Retina (tissue), 1 donor: Measurements from ENCODE around the gene FAM53A.
"Not testable (repeated sequence)": the region's sequence is repeated elsewhere in the genome, so short reads cannot be mapped to it uniquely, and the experiment has no call there.

Experiments used
- DNase-seq: peaks from one replicate; pipeline ENCODE4 v3.0.0-alpha.2; 2016

The FAM53A gene

GRCh38 chr4:1658146-1658545 lies 26.0 kb downstream of the FAM53A start:
- no peak for DNase-seq

- no peak for DNase-seq
Measured at GRCh38 chr4:1656986-1657385, 27.1 kb downstream of the FAM53A start.

GRCh38 chr4:1656132-1656531 lies 28.0 kb downstream of the FAM53A start:
- no peak for DNase-seq

DNA sequence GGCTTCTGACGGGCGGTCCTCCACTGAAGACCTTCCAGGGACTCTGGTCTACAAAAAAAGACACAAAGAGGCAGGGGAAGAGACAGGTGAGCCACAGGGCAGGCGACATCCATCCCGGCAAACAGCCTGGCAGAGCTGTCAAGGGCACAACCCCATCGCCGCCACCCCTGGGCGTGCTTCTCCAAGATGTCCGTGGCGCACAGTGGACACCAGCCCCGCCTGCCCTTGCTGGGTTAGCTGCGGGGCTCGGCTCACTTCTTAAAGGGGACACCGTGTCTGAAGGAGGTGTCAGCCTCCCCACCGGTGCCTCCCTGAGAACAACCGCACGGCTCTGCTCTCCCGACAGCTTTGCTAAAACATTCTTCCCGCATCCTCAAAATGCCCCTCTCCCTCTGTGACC lies 28.4 kb downstream of the FAM53A start:
- DNase-seq: no peak

DNA sequence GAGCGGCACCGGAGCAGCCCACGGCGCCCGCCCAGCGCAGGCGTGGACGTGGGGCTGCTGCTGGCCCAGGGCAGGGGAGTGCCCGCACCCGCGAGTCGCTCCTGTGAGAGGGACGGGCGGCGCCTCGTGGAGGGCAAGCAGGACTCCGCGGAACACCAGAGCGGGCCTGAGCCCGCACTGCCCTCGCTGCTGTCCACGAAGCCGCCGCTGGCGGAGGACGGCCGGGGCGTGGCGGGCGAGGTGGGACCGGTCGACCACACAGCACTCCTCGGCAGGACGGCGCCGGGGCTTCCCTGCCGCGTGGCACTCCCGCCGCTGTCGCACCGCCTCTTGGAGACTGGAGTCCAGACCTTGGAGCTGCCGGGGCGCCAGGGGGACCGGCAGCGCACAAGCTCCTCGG lies 29.0 kb downstream of the FAM53A start:
- DNase-seq: no peak

DNA sequence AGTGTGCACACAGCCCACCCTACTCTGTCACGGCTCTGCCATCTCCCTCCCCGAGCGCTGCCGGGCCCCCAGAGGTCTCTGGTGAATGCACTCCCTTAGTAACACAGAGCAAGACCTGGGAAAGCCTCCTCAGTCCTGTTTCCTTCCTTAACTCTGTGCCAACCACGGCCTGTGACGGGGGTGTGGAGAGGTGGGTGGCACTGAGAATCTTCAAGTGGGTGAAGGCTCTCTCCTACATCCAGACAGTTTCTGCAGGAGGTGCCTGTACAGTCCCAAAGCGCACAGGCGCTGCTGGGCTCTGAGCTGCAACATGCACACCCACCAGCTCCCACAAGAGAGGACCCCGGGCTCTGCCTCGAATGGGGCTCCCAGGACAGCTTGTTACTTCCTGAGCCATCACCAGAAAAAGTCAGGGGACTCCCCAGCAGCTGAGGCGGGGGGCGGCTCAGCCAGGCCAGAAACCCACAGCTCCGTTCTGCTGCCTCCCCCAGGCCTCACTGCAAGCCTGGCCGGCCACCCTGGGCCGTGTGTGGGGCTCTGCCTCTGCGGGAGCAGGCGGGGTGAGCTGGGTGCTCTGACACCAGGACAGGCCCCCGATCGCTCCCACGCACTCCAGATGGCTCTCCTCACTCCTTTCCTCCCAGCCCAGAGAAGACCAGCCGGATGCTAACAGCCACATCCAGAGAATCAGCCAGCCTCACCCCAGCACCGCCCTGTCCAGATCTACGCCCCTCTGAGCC lies 29.7 kb downstream of the FAM53A start:
- DNase-seq: no peak

DNA sequence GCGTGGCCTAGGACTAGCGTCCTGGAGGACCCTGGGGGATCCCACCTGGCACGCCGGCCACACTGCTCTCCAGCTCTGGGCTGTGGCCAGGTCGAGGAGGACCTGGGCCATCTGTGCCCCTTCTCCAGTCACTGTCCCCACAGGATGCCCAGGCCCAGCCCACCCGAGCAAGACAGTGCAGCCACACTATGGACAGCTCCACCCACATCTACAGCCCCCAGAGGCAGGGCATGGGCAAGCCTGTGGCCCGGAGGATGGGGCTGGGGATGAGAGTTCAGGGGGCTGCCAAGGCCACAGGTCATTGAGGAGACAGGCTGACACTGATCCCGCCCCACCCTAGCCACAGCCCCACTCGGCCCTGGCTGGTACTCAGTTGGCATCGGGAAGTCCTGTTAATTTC lies 30.3 kb downstream of the FAM53A start:
- no peak for DNase-seq

- no peak for DNase-seq
Measured at GRCh38 chr4:1652088-1652487, 32.0 kb downstream of the FAM53A start.

GRCh38 chr4:1651609-1652008 lies 32.5 kb downstream of the FAM53A start:
- DNase-seq: no peak

GRCh38 chr4:1648962-1649361 lies 35.2 kb downstream of the FAM53A start:
- no peak for DNase-seq

DNA sequence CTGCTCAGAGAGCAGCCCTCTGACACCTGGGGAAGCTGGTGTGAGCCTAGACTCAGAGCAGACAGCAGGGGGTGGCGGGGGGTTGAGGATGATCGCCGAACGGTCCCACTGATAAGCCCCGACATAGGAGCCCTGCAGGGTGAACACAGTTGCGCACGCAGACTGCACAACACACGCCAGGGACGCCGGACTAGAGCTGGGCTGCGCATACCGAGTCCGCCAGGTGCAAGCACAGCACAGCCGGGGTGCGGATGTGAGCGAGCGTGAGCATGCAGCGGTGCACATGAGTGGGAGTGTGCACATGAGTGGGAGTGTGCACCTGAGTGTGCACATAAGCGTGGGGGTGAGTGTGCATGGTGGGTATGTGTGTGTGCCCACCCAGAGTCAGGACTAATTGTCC lies 36.7 kb downstream of the FAM53A start:
- no peak for DNase-seq

DNA sequence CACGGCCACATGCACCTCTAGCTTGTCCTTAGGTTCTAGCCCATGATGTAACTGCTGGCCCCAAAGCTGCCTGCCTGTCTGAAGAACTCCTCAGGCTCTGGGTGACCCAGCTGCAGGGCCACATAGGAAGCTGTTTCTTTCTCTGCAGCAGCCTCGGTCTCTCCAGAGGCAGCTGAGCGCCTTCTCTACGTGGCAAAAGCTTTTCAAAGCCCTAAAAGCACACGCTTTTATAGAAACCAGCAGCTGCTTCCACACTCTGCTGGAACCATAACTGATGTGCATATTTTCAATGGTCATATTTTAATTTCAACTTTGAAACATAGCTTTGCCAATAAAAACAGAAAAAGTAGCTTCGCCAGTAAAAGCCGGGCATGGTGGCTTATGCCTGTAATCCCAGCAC lies 37.4 kb downstream of the FAM53A start:
- DNase-seq: peak; percentile 32

- DNase-seq: peak; percentile 77
Measured at GRCh38 chr4:1644891-1645657, 39.0 kb downstream of the FAM53A start.

DNA sequence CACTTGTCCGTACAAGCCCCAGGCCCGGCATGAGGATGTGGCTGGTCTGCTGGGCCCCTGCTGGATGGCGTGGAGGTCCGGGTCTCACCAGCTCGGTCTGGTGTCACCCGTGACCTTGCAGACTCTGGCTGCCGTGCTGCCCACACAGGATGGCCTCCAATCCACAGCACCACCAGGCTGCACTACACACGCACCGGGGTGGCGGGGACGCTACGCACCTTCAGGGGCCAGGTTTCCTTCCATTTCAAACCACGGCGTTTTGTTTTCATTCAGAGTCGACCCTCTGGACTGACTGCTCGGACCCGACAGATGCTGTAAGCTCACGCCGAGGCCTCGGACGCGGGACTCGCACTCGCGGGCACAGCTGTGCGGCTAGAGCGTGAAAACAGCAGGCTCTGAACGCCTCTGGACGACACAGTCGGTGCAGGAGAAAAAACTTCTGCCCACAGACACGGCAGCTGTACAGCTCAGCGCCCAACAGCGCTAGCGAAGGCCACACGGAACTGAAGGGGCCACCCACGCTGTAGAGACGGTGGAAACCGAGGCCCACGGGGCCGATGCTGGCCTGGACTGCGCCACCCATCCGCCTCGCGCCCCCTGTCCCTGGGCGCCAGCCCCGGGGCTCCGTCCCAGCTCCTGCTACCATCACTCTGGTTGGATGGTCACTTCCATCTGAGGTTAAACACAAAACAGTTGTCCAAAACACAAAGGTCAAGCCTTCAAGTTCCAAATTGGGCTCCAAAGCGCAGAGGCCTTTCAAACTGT lies 40.0 kb downstream of the FAM53A start:
- DNase-seq: no peak

DNA sequence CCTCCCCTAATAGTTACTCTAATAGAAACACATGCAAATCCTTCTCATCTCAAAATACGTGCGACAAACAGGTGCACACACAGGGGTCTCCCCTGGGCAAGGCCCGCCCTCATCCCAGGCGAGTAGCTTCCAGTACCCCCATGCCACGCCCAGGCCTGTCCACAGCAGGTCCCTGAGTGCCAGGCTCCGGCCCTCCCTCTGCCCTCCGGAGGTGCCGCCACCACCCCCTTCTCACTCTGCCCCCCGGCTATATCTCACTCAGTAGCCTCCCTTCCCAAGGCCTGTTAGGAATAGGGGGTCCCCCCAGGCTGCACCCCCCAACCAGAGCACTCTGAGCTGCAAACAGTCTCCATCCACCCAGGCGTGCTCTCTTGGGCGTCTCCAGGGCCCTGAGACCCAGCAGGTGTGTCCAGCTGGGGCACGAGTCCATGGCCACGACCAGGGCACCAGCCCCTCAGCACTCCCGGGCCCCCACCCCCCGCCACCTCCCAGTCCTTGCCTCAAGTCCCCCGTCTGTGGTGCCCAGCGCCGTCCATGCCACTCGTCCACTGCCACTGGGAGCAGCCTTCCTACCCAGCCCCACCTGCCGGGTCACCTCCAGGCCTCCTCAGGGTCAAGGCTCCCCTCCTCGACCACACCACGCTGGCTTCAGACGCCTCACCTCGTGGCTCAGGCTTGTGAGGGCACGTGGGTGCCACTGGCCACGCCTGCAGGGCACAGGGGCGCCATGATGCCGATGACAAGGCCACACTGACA lies 41.7 kb downstream of the FAM53A start:
- no peak for DNase-seq

DNA sequence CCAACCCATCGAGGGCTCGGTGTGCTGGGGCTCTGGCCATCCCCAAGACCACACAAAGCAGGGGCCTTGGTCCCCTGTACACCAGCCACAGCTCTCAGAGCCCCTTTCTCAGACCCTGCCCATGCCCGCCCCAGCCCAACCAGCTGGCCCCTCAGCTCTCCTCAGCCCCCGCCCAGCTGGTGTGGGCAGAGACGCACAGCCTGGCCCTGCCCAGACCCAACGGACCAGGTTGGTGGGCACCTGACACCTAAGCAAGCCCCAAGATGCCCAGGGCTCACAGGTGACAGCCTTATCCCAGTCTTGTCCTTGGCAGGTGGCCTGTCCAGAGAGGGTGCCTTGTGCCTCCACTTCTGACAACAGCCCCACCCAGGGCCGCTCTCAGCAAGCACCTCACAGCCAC lies 42.4 kb downstream of the FAM53A start:
- no peak for DNase-seq

GRCh38 chr4:1640716-1641503 lies 43.2 kb downstream of the FAM53A start:
- not testable (repeated sequence) for DNase-seq

GRCh38 chr4:1640190-1640589 lies 43.9 kb downstream of the FAM53A start:
- peak; percentile 59 for DNase-seq

DNA sequence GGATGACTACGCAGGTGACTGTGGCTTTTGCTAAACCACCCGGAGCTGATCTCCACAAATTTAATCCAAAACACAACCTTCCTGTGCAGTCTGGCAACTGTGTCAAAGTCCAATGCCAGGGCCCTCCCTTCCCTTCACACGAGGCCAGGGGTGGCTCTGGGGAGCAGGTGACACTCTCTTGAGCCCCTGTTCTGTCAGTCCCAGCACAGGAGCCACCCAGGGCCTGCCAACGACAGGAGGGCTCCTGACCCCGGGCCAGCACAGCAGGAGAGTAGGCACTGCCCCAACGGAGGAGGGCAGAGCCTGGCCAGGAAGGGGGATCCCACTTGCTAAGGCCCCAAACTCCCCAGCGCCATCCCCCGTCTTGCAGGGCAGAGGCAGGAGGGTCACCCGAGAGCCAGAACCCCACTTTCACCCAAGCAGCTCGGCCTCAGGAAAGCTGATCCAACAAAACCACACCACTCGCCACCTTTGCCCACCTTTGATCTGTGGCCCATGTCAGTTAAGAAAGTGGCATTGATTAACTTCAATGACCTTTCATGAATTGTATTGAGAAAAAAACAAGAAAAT lies 44.7 kb downstream of the FAM53A start:
- no peak for DNase-seq

- DNase-seq: no peak
Measured at GRCh38 chr4:1638873-1639272, 45.2 kb downstream of the FAM53A start.

- DNase-seq: no peak
Measured at GRCh38 chr4:1638272-1638598, 45.9 kb downstream of the FAM53A start.
